Ovary (tissue), 9 donors: Measurements from ENCODE around the gene SEMG2. TPM values are rescaled to one million over a fixed set of nuclear protein-coding genes. Genes with fewer than 3 reads are reported as not detected.

ENCODE experiments used
- DNase-seq, 5 donors: peaks; one replicate each; pipeline ENCODE4 v3.0.0-alpha.2; 2019 to 2020
- H3K27ac ChIP-seq, 2 donors: fragments of 200-600 bp; one replicate each; pipeline versions ENCODE4 v1.5.1 to v1.8.0; 2019 to 2022
- H3K27me3 ChIP-seq: fragments of 200-600 bp; one replicate; pipeline ENCODE4 v1.8.0; 2022
- H3K36me3 ChIP-seq: fragments of 200-600 bp; sonication (generic); one replicate; pipeline ENCODE4 v1.5.1; 2019
- H3K4me1 ChIP-seq: one replicate; pipeline ENCODE4 v1.8.1; 2013; ENCODE audit warnings: mild to moderate bottlenecking, moderate library complexity; ENCODE audit not compliant: insufficient read depth
- H3K4me3 ChIP-seq: fragments of 200-600 bp; sonication (generic); one replicate; pipeline ENCODE4 v1.5.1; 2017
- H3K9me3 ChIP-seq, 2 donors: fragments of 200-600 bp in 1 of 2; sonication (generic) in 1 of 2; one replicate each; pipeline versions ENCODE4 v1.5.1 to v1.8.1; 2013 to 2019; ENCODE audit warnings: mild to moderate bottlenecking in 1 of 2, moderate library complexity in 1 of 2
- CTCF ChIP-seq, 3 donors: fragments of 450-650 bp in 2 of 3; fragments of 200-600 bp in 1 of 3; IDR thresholded peaks; one replicate each; pipeline versions ENCODE4 v1.5.1 to v1.8.0; 2016 to 2022; ENCODE audit warnings: antibody characterized with exemption in 3 of 3, mild to moderate bottlenecking in 1 of 3
- EP300 ChIP-seq: sonication (generic); formaldehyde crosslinking; IDR thresholded peaks from one replicate; pipeline ENCODE4 v1.6.1; 2017; ENCODE audit warnings: antibody characterized with exemption
- POLR2A ChIP-seq: fragments of 450-650 bp; IDR thresholded peaks from one replicate; pipeline ENCODE4 v1.6.1; 2017; ENCODE audit warnings: antibody characterized with exemption, mild to moderate bottlenecking, moderate library complexity
- WGBS, 3 donors: extraction: QIAGEN DNeasy Blood & Tissue Kit in 1 of 3; methylation state at CpG; one replicate each; pipeline versions ENCODE4 v1.1.5 to v1.1.7; 2013 to 2017; 5-methylcytosine and 5-hydroxymethylcytosine counted together
- intact Hi-C, 4 donors: fragments of 100-400 bp; cut with DNase I; formaldehyde crosslinking; loops; one replicate each; pipeline versions ENCODE4 v1.11.0 to v1.15.1; 2022 to 2023
- polyA plus RNA-seq, 2 donors: library from polyadenylated mRNA; stranded (reverse); fragments of 200-250 nt in 1 of 2; fragments of 350-450 nt in 1 of 2; fragmentation: Illumina TruSeq in 1 of 2; extraction: RNeasy Lipid Tissue Mini Kit (QIAGEN cat#74804) in 1 of 2; gene quantifications; one replicate each; pipeline ENCODE4 v1.2.3, GENCODE V29; 2013 to 2014
- total RNA-seq, 7 donors: library from RNA; depleted of rRNA in 2 of 7; stranded (reverse); fragments of >200 nt in 2 of 7; fragmentation: NEBNext Ultra II Directional in 3 of 7; extraction: Animal tissue kit (Norgen Biotek cat#: 25700) in 3 of 7; gene quantifications; one replicate each; pipeline versions ENCODE4 v1.1.0 to v1.2.4, GENCODE V29; 2016 to 2023
- donor health status: DM: no; HTN: no; CAD: no; lungs with moderate emphysema.
- donor health status: DM: no; HTN: no; CAD: no.
- donor health status: Bipolar disorder and iron deficiency.
- donor health status: DM: yes; HTN: yes; CAD: no.
- donor health status: DM: no; HTN: no; CAD: no.
- donor health status: DM: yes; HTN: yes; CAD: no.

Gene SEMG2
- total and polyA plus RNA-seq, 9 donors: not detected

- H3K27ac ChIP-seq: no peak overlapping the region
- no peaks in the 10 kb centered on the region for H3K4me1 ChIP-seq
- WGBS, 3 donors: 81 to 92% (median 84%) methylated on average over 1 of the region's 1 CpG
- no peaks in the 10 kb centered on the region for H3K9me3 ChIP-seq
- H3K4me3 ChIP-seq: no peak overlapping the region
- DNase-seq: no peak
- intact Hi-C loops: no loop called here
- no peaks in the 10 kb centered on the region for H3K36me3 ChIP-seq
- no peaks in the 10 kb centered on the region for H3K27me3 ChIP-seq
- no peak for TF ChIP-seq CTCF (IDR thresholded peaks at IDR 0.05)
- TF ChIP-seq POLR2A: no peak
- TF ChIP-seq EP300: no peak
Measured at GRCh38 chr20:45209924-45210323, 11.2 kb upstream of the SEMG2 start.

- Histone ChIP-seq H3K27me3 (no peaks in the 10 kb centered on the region), H3K4me1 (no peaks in the 10 kb centered on the region), H3K4me3 (no peak overlapping the region), H3K36me3 (no peaks in the 10 kb centered on the region), H3K27ac (no peak overlapping the region), H3K9me3 (no peaks in the 10 kb centered on the region)
- TF ChIP-seq POLR2A (no peak), EP300 (no peak), CTCF (IDR thresholded peaks at IDR 0.05) (no peak)
- intact Hi-C loops: no loop called here
- DNase-seq: no peak
Measured at GRCh38 chr20:45211569-45212474, 9.4 kb upstream of the SEMG2 start.

- intact Hi-C loops: no loop called here
- TF ChIP-seq POLR2A (no peak), CTCF (IDR thresholded peaks at IDR 0.05) (no peak), EP300 (no peak)
- H3K36me3 ChIP-seq: no peaks in the 10 kb centered on the region
- 72 to 84% (median 82%) methylated on average over 3 of the region's 3 CpGs for WGBS, 3 donors
- H3K9me3 ChIP-seq: no peaks in the 10 kb centered on the region
- DNase-seq: no peak
- no peaks in the 10 kb centered on the region for H3K27me3 ChIP-seq
- no peak overlapping the region for H3K4me3 ChIP-seq
- no peak overlapping the region for H3K27ac ChIP-seq
- H3K4me1 ChIP-seq: no peaks in the 10 kb centered on the region
Measured at GRCh38 chr20:45212836-45213235, 8.3 kb upstream of the SEMG2 start.

- no peak for TF ChIP-seq CTCF (IDR thresholded peaks at IDR 0.05)
- no peak for TF ChIP-seq EP300
- TF ChIP-seq POLR2A: no peak
- Histone ChIP-seq H3K27me3 (no peaks in the 10 kb centered on the region), H3K4me3 (no peak overlapping the region), H3K9me3 (no peaks in the 10 kb centered on the region), H3K4me1 (no peaks in the 10 kb centered on the region), H3K27ac (no peak overlapping the region), H3K36me3 (no peaks in the 10 kb centered on the region)
- intact Hi-C loops: no loop called here
- 62 to 77% (median 63%) methylated on average over 4 of the region's 4 CpGs for whole genome bisulfite sequencing, 3 donors
- DNase-seq: no peak
Measured at GRCh38 chr20:45218124-45218523, 3.0 kb upstream of the SEMG2 start.
